ENCODE data around the gene TXLNG. TPM values are rescaled to one million over a fixed set of nuclear protein-coding genes. Genes with fewer than 3 reads are reported as not detected.
A peak's percentile ranks its signal among the peaks of the same experiment; 100 is the strongest.

TXLNG gene
- total RNA-seq, 1 donor from 2014 or later: 5.1 TPM

GRCh38 chrX:16870862-16871815 is 84.9 kb downstream of the TXLNG start:
- ATAC-seq (peak; percentile 29), DNase-seq (ENCODE audit: low spot score) (no peak)

- DNase-seq (ENCODE audit: low spot score): no peak
- no peak for ATAC-seq
These were observed 86.8 kb downstream of the TXLNG start for GRCh38 chrX:16873106-16873505.

- ATAC-seq: no peak
- no peak for DNase-seq (ENCODE audit: low spot score)
These were observed 88.3 kb downstream of the TXLNG start for GRCh38 chrX:16874458-16875095.

GRCh38 chrX:16876696-16877095 is 90.4 kb downstream of the TXLNG start:
- DNase-seq (ENCODE audit: low spot score) (no peak), ATAC-seq (no peak)

- ATAC-seq (peak; percentile 78), DNase-seq (ENCODE audit: low spot score) (peak; percentile 55)
These were observed 95.9 kb downstream of the TXLNG start for GRCh38 chrX:16882169-16882568.

- DNase-seq (ENCODE audit: low spot score) (peak; percentile 57), ATAC-seq (peak; percentile 82)
These were observed 96.6 kb downstream of the TXLNG start for GRCh38 chrX:16882702-16883486.

GRCh38 chrX:16883487-16883804 is 97.2 kb downstream of the TXLNG start:
- no peak for DNase-seq (ENCODE audit: low spot score)
- no peak for ATAC-seq

- ATAC-seq (no peak), DNase-seq (ENCODE audit: low spot score) (no peak)
These were observed 99.4 kb downstream of the TXLNG start for GRCh38 chrX:16885628-16886027.

GRCh38 chrX:16892504-16893362 is 106.5 kb downstream of the TXLNG start:
- ATAC-seq (peak; percentile 98), DNase-seq (ENCODE audit: low spot score) (peak; percentile 59)

Other genes starting within 250 kb of the TXLNG start
- not detected for gene S100G, start 136.3 kb upstream of the TXLNG start, total RNA-seq
- 7.8 TPM for gene CTPS2, start 73.8 kb upstream of the TXLNG start, total RNA-seq
- gene SYAP1, start 66.9 kb upstream of the TXLNG start, total RNA-seq: 26.6 TPM
- gene RBBP7, start 83.9 kb downstream of the TXLNG start, total RNA-seq: 28.1 TPM
- gene REPS2, start 160.2 kb downstream of the TXLNG start, total RNA-seq: 19.1 TPM